ENCODE measurements around the gene EML1. TPM values are rescaled to one million over a fixed set of nuclear protein-coding genes. Genes with fewer than 3 reads are reported as not detected.

EML1 gene
- total and polyA plus RNA-seq, 7 donors, result 3.1 to 40.4 (median 7.5) TPM

GRCh38 chr14:99745307-99745951, 47.8 kb upstream of the EML1 start:
- no peak for TF ChIP-seq CTCF (IDR thresholded peaks at IDR 0.05)
- no peaks in the 10 kb centered on the region for H3K36me3 ChIP-seq (ENCODE audit: insufficient read depth in 1 of 2, low read depth in 1 of 2)
- no peaks in the 10 kb centered on the region for H3K27me3 ChIP-seq (ENCODE audit: insufficient read depth in 3 of 3, low read length in 2 of 3)
- ATAC-seq (no peak), DNase-seq (no peak)
- no peaks in the 10 kb centered on the region for H3K9me3 ChIP-seq
- intact Hi-C loops (cut with DNase I), result no loop called here
- peaks cover 53% of the 10 kb centered on the region for H3K4me1 ChIP-seq
- WGBS, 3 donors, result 66 to 76% (median 67%) methylated on average over 10 of the region's 10 CpGs
- no peak overlapping the region for H3K4me3 ChIP-seq
- peak overlapping the region; percentile 30 for H3K27ac ChIP-seq

DNA sequence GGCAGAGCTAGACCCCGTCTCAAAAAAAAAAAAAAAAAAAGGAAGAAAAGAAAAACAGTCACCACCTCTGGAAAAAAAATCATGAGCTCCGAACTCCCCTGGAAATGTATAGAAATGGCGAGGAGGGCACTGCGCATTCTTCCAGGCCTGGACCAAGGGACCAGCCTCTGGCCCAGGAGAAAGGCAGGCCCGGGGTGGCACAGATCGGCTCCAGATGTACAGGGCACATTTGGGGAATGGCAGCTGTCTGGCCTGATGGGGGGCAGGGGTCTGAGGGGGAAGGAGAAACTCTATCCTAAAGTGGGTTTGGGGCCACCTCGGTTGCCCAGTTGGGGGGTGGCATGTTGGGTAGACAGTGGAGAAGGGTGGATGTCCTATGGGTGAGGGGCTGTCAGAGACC, 46.0 kb upstream of the EML1 start:
- DNase-seq, result no peak
- intact Hi-C loops (cut with DNase I), result no loop called here
- H3K9me3 ChIP-seq, result no peaks in the 10 kb centered on the region
- H3K4me3 ChIP-seq, result no peak overlapping the region
- WGBS, 3 donors, result 83 to 89% (median 88%) methylated on average over 6 of the region's 7 CpGs
- no peak for TF ChIP-seq CTCF (IDR thresholded peaks at IDR 0.05)
- peaks cover 37% of the 10 kb centered on the region for H3K4me1 ChIP-seq
- no peak for ATAC-seq
- H3K27ac ChIP-seq, result no peak overlapping the region
- H3K36me3 ChIP-seq (ENCODE audit: insufficient read depth in 1 of 2, low read depth in 1 of 2), result no peaks in the 10 kb centered on the region
- H3K27me3 ChIP-seq (ENCODE audit: insufficient read depth in 3 of 3, low read length in 2 of 3), result no peaks in the 10 kb centered on the region

DNA sequence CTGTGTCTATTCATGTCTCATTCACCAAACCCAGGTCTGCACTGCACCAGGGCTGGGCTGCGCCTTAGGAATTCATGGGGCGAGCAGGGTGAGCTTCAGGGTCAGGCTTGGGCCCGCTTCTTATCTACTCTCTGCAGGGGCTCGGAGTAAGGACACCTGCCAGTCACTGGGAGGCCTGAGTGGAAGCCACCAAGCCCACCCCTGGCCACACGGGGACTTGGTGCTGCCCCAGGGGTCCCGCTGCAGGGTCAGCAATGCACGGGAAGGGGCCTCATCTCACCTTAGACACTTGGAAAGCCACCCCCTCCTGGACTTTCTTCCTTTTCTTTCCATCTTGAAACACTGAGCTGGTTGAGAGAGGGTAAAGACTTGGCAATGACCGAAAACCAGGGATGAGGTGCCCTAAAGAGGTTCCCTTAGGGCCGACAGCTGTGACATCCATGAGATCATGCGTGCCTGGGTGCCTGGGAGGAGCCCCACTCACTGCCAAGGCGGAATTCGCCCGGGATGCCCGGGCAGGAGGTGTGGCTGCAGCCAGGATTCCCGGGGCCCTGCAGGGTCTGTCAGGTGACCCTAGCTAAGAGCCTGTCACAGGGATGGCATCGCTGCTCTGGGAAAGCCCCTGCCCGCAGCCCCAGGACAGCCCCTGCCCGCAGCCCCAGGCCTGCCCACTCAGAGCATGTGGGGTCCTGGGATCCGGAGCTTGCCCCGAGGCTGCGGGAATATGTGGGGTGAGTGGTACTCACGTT, 45.5 kb upstream of the EML1 start:
- WGBS, 3 donors, result 66 to 77% (median 69%) methylated on average over 22 of the region's 22 CpGs
- peak in 2 of 4 donors; percentile 25 to 28 for ATAC-seq
- Histone ChIP-seq H3K27me3 (ENCODE audit: insufficient read depth in 3 of 3, low read length in 2 of 3) (no peaks in the 10 kb centered on the region), H3K36me3 (ENCODE audit: insufficient read depth in 1 of 2, low read depth in 1 of 2) (no peaks in the 10 kb centered on the region), H3K4me3 (no peak overlapping the region), H3K9me3 (no peaks in the 10 kb centered on the region), H3K27ac (no peak overlapping the region), H3K4me1 (peaks cover 39% of the 10 kb centered on the region)
- TF ChIP-seq CTCF (IDR thresholded peaks at IDR 0.05), result no peak
- DNase-seq, result no peak
- intact Hi-C loops (cut with DNase I), result no loop called here

- TF ChIP-seq CTCF (IDR thresholded peaks at IDR 0.05), result no peak
- DNase-seq (no peak), ATAC-seq (no peak)
- intact Hi-C loops (cut with DNase I), result no loop called here
- no peaks in the 10 kb centered on the region for H3K36me3 ChIP-seq (ENCODE audit: insufficient read depth in 1 of 2, low read depth in 1 of 2)
- 78 to 85% (median 82%) methylated on average over 9 of the region's 9 CpGs for WGBS, 3 donors
- H3K4me3 ChIP-seq, result no peak overlapping the region
- no peak overlapping the region for H3K27ac ChIP-seq
- H3K27me3 ChIP-seq (ENCODE audit: insufficient read depth in 3 of 3, low read length in 2 of 3), result no peaks in the 10 kb centered on the region
- no peaks in the 10 kb centered on the region for H3K9me3 ChIP-seq
- H3K4me1 ChIP-seq, result peaks cover 40% of the 10 kb centered on the region
Measured at GRCh38 chr14:99748529-99748928, 44.7 kb upstream of the EML1 start.
